Stimulated activated CD8-positive, alpha-beta memory T cell treated with anti-CD3 and anti-CD28 coated beads, Interleukin-15, amount 100 ng/mL, for 48 hours (primary cell): Measurements from ENCODE around the gene GIT1.
"Not testable (repeated sequence)": the region's sequence is repeated elsewhere in the genome, so short reads cannot be mapped to it uniquely, and the experiment has no call there.

Source experiments
- DNase-seq, 2 donors: peaks; one replicate each; pipeline ENCODE4 v3.0.0-alpha.2; 2020; ENCODE audit warnings: low read depth in 2 of 2

The GIT1 gene

GRCh38 chr17:29568331-29569244 is 20.9 kb downstream of the GIT1 start, which contains the start of gene TP53I13:
TP53I13 (plus strand) TSS chr17:29568701; CDS start chr17:29568759, 58 bp downstream.
- peak; percentile 76 to 83 for DNase-seq

DNA sequence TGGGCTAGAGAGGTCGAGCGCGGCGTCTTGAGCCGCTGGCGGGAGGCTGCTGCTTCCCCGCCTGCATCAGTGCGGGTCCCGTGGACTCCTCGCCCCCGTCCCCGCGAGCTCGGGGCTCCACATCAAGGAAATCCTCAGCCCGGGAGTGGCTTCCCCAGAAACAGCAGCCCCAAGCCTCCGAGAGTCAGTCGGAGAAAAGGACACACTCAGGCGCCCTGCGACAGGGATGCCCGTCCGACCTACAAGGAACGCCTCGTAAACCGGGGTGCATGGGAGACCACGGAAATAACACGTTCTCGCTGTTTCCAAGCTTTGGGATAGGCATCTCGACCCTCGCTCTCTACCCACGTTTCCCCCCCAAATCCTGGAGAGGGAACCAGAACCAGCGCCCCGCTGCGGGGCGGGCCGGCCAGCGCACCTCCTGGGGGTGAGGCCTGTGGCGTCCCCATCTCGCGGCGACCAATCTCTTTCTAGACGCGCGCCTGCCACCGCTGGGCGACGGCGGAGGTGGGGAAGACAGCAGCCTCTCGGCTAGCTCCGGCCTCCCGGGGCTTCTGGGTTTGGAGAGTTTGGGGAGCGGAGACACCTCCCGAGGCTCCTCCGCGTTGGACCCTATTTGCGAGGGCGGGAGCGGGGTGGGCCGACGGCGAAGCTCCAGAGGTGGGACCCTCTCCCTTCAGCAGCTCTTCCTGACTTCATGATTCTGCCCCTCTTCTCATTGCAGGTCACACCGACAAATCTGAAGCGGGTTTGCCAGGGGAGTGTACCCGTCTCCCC is 21.7 kb downstream of the GIT1 start:
- DNase-seq: peak; percentile 72 to 73

DNA sequence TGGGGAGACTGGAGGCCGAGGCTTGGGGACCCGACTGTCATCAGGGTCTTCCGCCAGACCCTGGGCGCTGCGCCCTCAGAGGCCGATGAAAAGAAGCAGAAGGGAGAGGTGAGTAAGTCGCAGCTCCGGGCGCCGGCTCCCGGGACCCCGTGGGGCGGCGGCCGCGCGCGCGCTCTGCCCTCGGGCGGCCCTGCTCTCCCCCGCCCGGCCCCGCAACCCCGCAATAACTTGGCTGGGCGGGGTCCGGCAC is 22.2 kb downstream of the GIT1 start:
- no peak for DNase-seq

GRCh38 chr17:29566473-29567303 is 22.8 kb downstream of the GIT1 start, which contains the start of gene ABHD15:
ABHD15 (minus strand) TSS chr17:29567037; CDS start chr17:29566966, 71 bp downstream.
- peak; percentile 41 to 64 for DNase-seq

- DNase-seq: peak in 1 of 2 donors; percentile 36
Measured at GRCh38 chr17:29565643-29566472, 23.6 kb downstream of the GIT1 start.

GRCh38 chr17:29563816-29564215 is 25.6 kb downstream of the GIT1 start:
- DNase-seq: no peak

DNA sequence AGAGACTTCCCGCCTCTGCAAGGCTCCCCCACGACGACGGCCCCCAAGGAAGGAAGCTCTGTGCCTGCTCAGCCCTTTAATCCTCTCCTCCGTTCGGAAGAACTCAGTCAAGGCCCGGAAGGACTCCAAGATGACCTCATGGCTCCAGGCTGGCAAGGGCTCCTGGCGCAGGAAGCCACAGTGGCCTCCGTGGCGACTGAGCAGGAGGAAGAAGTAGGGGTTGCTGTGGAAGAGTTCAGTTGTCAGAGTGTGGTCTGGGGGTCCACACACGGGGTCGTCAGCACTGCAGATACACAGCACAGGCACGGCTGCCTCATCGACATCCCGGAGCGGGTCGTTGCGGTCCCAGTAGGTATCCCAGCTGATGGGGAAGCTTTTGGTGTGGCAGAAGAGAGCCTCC is 26.8 kb downstream of the GIT1 start:
- no peak for DNase-seq

GRCh38 chr17:29561554-29562517 is 27.6 kb downstream of the GIT1 start:
- no peak for DNase-seq

GRCh38 chr17:29560316-29560715 is 29.1 kb downstream of the GIT1 start:
- no peak for DNase-seq

DNA sequence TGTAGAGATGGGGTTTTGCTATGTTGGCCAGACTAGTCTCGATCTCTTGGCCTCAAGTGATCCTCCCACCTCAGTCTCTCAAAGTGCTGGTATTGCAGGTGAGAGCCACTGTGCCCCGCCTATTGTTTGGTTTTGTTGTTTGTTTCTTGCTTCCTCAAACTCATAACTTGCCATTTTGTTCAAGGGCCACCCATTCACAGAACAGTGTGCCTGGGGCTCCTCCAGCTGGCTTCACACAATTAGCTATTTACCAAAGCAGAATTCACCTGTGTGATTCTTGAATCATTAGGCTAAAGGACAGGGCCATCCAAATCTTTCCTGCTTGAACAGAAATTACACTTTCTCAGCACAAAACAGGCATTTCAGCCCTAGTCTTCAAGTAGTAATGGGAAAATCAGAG is 29.8 kb downstream of the GIT1 start:
- no peak for DNase-seq

DNA sequence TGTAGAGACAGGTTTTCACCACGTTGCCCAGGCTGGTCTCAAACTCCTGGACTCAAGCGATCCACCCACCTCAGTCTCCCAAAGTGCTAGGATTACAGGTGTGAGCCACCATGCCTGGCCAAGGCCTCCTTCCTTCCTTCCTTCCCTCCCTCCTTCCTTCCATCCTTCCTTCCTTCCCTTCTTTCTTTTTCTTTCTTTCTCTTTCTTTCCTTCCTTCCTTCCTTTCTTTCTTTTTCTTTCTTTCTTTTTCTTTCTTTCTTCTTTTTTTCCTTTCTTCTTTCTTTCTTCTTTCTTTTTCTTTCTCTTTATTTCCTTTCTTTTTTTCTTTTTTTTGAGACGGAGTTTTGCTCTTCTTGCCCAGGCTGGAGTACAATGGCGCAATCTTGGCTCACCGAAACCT is 31.3 kb downstream of the GIT1 start:
- not testable (repeated sequence) for DNase-seq

DNA sequence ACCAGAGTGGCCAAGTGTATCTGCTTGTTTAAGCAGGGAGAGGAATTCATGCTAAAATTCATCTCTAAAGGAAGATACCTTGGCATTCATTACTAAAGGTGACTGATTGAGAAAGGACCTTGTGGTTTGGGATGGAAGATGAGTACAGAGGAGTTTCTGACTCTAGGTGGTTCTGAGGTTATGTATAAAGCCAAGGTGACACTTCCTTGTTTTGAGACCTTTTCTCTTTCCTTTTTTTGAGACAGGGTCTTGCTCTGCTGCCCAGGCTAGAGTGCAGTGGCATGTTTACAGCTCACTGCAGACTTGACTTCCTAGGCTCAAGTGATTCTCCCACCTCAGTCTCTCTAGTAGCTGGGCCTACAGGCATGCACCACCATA is 31.7 kb downstream of the GIT1 start:
- no peak for DNase-seq

GRCh38 chr17:29557085-29557738 is 32.2 kb downstream of the GIT1 start:
- DNase-seq: no peak

DNA sequence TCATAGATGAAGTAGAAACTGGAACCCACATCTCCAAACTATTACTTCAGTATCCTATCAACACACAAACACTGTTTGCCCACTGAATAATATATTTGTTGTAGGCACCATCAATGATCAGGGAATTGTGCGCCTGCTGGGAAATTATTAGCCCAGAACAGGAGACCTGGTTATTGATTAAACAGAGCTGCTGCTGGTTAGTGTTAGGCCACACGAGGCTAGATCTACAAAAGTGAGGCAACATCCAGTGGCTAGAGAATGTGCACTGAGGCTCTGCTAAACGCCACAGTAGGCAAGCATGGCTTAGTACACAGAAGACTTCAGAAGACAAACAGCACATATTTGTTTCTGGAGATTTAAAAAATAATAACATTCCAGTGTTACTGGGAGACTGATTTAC is 33.6 kb downstream of the GIT1 start:
- no peak for DNase-seq

DNA sequence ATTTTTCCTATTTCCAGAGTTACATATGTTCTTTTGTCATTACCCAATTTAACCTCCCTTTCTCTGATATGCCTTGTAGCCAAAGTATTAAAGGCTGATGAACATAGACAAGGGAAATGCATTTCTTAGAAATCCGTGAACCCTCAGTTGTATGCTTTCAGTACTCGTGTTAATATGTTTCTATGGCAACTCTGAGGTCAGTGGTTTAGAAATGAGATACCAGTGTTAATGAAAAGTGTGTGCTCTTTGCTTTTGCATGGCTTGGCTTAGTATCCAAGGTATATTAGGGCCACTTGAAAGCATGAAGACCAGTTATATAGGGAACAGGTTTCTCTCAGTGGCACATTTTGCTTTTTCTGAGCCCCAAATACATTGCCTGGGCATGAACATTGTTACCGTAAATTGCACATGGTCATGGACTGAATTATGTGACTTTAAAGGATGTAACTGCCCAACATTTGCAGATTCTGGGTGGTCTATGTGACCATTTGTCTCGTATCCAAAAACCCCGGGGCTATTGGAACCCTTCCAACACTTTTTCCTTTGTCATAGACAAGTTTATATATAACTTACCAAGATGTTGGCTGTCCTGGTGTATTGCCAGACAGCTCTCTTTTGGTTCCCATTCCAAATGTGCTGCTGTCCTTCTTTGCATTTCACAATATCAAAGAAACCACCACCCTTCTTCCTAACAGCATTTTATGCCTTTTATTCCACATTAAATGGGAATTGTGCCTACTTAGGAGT is 40.1 kb downstream of the GIT1 start:
- no peak for DNase-seq

GRCh38 chr17:29546830-29547229 is 42.6 kb downstream of the GIT1 start:
- no peak for DNase-seq

DNA sequence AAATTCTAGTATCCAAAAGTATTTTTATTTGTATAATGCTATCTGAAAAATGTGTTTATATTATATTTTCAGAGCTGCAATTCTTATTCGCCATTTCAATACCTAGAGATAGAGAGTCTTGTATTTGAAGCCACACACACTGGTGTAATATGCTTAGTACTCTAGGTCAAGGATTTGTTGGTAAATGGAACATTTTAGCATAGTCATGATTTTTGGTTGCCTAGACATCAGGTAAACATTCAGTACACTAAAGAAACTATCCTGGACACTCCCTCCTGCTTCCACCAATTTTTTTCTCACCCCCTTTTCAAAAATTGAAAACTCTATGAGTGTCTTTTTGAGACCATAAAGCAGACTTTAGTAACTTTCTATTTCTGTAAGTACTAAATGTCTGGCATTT is 43.4 kb downstream of the GIT1 start:
- DNase-seq: no peak

GRCh38 chr17:29544066-29544465 is 45.4 kb downstream of the GIT1 start:
- DNase-seq: no peak

- no peak for DNase-seq
Measured at GRCh38 chr17:29533976-29534375, 55.5 kb downstream of the GIT1 start.
